Astrocyte of the hippocampus (primary cell): ENCODE results near the gene MGST1.
A peak's percentile ranks its signal among the peaks of the same experiment; 100 is the strongest.

Experiments
- DNase-seq: peaks from one replicate; pipeline ENCODE4 v3.0.0; 2011; ENCODE audit warnings: low read depth, low spot score

Gene MGST1

GRCh38 chr12:16347391-16348298 lies at the start of gene MGST1:
Gene MGST1 (plus strand): TSS chr12:16347645. CDS start chr12:16354253, 6,608 bp downstream.
- DNase-seq: peak; percentile 67

DNA sequence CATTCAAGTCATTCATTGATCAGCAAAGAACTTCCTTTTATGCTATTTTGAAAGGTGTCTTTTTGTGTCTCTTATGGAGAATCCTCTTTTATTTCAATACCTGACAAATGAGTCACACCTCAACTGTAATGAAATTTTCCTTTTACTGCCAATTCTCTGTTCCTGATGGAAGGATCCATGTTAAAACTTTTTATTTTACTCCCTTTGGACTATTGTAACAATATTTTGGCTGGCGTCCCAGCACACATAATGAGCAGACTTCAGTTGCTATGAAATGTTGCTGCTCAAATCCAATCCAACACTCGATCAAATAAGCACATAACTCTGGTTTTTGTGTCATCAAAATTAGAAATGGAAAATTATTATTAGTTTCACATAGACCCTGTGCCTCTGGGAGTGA lies 48.0 kb upstream of the MGST1 start:
- peak; percentile 18 for DNase-seq

DNA sequence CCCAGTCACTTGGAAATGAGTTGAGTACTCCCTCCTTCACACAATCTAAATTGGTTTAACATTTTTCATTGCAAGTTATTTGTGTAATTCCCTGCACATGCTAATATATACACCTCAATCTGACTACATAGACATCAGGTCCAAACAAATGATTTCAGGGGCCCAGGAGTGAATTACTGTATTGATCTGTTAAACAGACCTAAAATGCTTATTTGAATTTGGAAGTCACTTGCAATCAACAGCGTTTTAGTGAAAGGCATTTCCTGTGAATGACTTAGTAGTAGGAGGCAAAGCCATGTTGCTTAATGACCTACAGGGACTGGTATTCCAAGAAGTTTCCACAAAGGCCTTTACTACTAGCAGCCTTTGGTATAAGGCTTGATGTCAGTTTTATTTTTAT lies 47.3 kb upstream of the MGST1 start:
- DNase-seq: peak; percentile 7

GRCh38 chr12:16300736-16301135 lies 46.7 kb upstream of the MGST1 start:
- DNase-seq: no peak

DNA sequence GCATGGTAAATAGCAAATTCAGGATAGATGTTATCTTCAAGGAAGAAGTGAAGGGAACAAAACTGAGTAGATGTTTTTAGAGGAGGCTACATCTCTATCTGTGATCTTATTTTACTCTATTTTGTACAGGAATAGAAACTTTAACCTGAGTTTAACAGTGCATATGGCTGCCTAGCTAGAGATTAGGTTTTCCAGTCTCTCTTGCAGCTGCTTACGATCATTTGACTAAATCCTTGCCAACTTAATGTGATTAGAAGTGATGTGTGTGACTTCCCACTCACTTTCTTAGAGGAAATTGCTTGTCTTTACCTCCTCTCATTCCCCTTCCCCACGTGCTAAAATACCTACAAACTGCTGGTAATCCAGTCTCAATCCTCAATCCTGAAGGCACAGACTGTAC lies 43.5 kb upstream of the MGST1 start:
- DNase-seq: no peak

DNA sequence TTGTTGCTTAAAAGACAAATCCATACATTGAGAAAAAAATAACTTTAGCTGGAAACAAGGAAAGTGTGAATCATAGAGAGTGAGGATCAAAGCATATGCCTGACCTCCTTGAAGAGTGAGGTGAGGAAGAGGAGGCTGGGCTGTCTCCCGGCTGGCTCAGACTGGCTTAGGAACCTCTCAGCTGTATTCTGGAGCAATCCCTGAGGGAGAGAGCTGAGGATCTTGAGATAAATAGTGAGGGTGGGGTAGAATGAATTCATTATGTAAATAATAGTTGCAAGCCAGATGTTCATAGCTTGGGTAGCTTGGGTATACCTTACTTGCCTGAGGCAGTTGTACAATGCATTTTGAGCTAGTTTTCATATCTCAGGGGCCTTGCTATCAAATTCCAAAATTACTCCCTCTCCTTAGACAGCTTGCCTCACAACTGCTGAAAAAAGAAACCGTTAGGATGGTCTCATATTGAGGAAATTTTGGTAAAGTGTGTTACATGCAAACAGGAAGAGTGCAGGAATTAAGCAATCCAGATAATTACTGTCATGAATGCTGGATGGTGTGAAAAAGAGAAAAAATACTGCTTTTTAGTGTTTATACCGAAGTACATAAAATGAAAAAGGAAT lies 39.5 kb upstream of the MGST1 start:
- DNase-seq: no peak

GRCh38 chr12:16310934-16311333 lies 36.5 kb upstream of the MGST1 start:
- DNase-seq: no peak

GRCh38 chr12:16323010-16323409 lies 24.4 kb upstream of the MGST1 start:
- DNase-seq: peak; percentile 57

GRCh38 chr12:16323638-16324037 lies 23.8 kb upstream of the MGST1 start:
- peak; percentile 5 for DNase-seq

- no peak for DNase-seq
Measured at GRCh38 chr12:16324272-16324671, 23.2 kb upstream of the MGST1 start.

DNA sequence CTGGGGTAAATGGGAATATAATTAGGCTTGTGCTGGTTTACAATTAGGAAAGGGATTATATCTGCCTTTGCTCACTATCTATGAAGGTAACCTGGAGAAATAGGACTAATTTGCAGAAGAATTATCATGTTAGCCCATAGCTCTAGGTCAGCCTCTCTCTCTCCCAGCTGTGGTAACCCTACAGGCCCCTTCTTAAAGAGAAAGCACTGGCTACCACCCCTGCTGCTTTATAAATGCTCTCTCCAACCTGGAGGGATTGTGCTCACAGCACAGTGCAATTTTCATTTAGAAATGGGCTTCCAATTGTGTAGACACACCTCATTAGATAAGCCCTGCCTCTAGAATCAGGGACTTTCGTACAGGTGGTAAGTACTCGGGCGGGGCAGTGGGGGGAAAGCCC lies 22.7 kb upstream of the MGST1 start:
- no peak for DNase-seq

GRCh38 chr12:16325426-16325825 lies 22.0 kb upstream of the MGST1 start:
- DNase-seq: no peak

GRCh38 chr12:16327963-16328362 lies 19.5 kb upstream of the MGST1 start:
- no peak for DNase-seq

- DNase-seq: peak; percentile 24
Measured at GRCh38 chr12:16329594-16329993, 17.9 kb upstream of the MGST1 start.

- DNase-seq: no peak
Measured at GRCh38 chr12:16330560-16330959, 16.9 kb upstream of the MGST1 start.

GRCh38 chr12:16331998-16332397 lies 15.4 kb upstream of the MGST1 start:
- no peak for DNase-seq

DNA sequence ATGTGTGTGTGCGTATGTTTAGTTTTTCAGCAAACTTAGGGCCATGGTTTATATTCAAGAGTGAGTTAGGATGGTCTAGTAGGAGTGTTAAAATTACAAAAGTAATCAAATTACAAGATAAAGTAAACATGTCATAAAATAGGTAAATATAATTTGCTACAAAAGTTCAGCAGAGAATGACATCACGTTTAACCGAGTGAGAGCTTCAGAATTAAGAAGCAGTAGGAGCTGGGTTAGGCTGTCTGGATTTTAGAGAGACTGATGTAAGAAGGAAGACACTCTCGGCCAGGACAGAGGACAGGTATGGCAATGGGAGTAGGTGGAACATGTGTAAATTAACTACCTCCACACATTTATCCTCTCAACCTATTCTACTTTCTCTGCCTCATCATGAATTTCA lies 11.6 kb upstream of the MGST1 start:
- DNase-seq: no peak

- no peak for DNase-seq
Measured at GRCh38 chr12:16344269-16344668, 3.2 kb upstream of the MGST1 start.

GRCh38 chr12:16345105-16345504 lies 2.3 kb upstream of the MGST1 start:
- no peak for DNase-seq

GRCh38 chr12:16346958-16347357 lies 487 bp upstream of the MGST1 start:
- no peak for DNase-seq

- DNase-seq: peak; percentile 5
Measured at GRCh38 chr12:16348435-16349130, 1.1 kb downstream of the MGST1 start.

DNA sequence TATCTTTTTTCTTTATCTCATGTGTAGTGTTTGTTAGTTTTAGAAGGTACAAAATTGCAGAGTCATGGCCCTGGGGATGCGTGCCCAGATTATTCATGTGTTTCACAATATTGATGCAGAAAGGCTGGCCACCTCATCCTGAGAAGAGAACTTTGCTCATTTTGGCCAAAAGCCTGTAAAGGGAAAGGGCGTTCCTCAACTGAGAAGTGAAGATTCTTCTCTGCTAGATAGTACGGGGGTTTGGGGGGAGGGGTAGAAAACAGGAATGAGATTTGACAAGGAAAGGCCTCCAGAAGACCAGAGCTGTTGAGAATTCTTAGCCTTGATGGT lies 1.7 kb downstream of the MGST1 start:
- DNase-seq: peak; percentile 76

DNA sequence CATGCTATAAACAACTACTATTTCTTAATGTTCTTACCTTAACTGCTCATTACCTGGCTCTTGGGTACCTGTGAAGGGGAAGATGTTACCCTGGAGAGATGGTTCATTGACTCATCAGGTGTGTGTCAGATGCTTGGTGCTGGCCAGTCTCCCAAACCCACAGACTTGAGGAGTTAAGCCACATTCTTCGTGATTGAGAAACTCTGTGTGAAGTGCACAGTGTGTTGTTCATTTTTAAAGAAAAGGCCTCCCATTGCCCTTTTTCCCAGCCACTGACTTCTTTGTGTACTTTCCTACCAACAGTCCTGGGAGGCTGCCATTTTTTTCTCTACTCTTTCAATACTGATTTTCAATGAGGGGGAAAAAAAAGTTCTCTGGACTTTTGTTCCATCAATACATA lies 3.2 kb downstream of the MGST1 start:
- peak; percentile 89 for DNase-seq
